H1 (cell line): ENCODE data around the gene MYO15A.

Experiments
- BACH1 ChIP-seq: IDR thresholded peaks from 2 replicates; pipeline ENCODE4 v1.6.1; 2012; ENCODE audit warnings: low read length, improper control_type of control experiment
- CHD1 ChIP-seq: IDR thresholded peaks from 2 replicates; pipeline ENCODE4 v1.6.1; 2012; ENCODE audit warnings: low read depth, low read length, improper control_type of control experiment
- CTCF ChIP-seq, 3 experiments: IDR thresholded peaks; 1 replicate in 2 of 3; 2 replicates in 1 of 3; pipeline versions ENCODE4 v1.5.1 to v1.6.1; 2011; ENCODE audit warnings: low read length in 3 of 3, mild to moderate bottlenecking in 3 of 3, inconsistent platforms in 2 of 3, low read depth in 1 of 3, moderate library complexity in 1 of 3; ENCODE audit not compliant: insufficient read depth in 1 of 3; ENCODE audit errors: control extremely low read depth in 1 of 3
- FOSL1 ChIP-seq: IDR thresholded peaks from 2 replicates; pipeline ENCODE4 v1.6.1; 2011; ENCODE audit warnings: mild to moderate bottlenecking, low read depth, low read length, moderate library complexity; ENCODE audit not compliant: insufficient read depth
- JUND ChIP-seq: IDR thresholded peaks from 2 replicates; pipeline ENCODE4 v1.6.1; 2011; ENCODE audit warnings: mild to moderate bottlenecking, improper control_type of control experiment, low read length
- POLR2A ChIP-seq, 2 experiments: IDR thresholded peaks; 1 replicate in 1 of 2; 2 replicates in 1 of 2; pipeline ENCODE4 v1.6.1; 2011; ENCODE audit warnings: low read depth in 2 of 2, low read length in 2 of 2, mild to moderate bottlenecking in 2 of 2; ENCODE audit errors: control extremely low read depth in 1 of 2
- POLR2AphosphoS5 ChIP-seq: IDR thresholded peaks from 2 replicates; pipeline ENCODE4 v1.6.1; 2011; ENCODE audit warnings: low read depth, low read length
- RAD21 ChIP-seq, 2 experiments: IDR thresholded peaks in 1 of 2; conservative IDR thresholded peaks in 1 of 2; 2 replicates each; pipeline ENCODE4 v1.6.1; 2011; ENCODE audit warnings: low read depth in 2 of 2, low read length in 2 of 2, improper control_type of control experiment in 1 of 2, inconsistent platforms in 1 of 2, mild to moderate bottlenecking in 1 of 2, moderate library complexity in 1 of 2
- SP2 ChIP-seq: IDR thresholded peaks from 2 replicates; pipeline ENCODE4 v1.6.1; 2012; ENCODE audit warnings: mild to moderate bottlenecking, low read length, inconsistent platforms
- TBP ChIP-seq: IDR thresholded peaks from 2 replicates; pipeline ENCODE4 v1.6.1; 2011; ENCODE audit warnings: low read depth, low read length, improper control_type of control experiment
- YY1 ChIP-seq: IDR thresholded peaks from 2 replicates; pipeline ENCODE4 v1.6.1; 2011; ENCODE audit warnings: low read depth, mild to moderate bottlenecking, low read length
- TF ChIP-seq, protein P1 (sequence below): IDR thresholded peaks from 2 replicates; pipeline ENCODE4 v1.6.1; 2011; ENCODE audit warnings: low read length, improper control_type of control experiment

DNA sequence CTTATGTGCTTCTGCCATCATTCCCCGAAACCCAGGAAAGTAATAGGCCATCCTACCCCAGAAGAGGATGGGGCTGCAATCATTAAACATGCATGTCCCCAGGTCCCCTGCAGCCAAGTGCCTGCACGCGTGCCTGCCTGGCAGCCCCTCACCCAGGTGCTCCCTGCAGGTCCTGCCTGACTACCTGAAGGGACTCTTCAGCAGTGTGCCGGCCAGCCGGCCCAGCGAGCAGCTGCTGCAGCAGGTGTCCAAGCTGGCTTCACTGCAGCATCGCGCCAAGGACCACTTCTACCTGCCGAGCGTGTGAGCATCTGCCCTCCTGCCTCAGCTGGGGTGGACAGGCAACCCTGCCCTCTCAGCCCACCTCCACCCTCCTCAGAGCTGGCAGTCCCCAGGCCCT, 58.9 kb downstream of the MYO15A start:
- TF ChIP-seq CTCF (IDR thresholded peaks at IDR 0.05; ENCODE audit: control extremely low read depth in 1 of 3, insufficient read depth in 1 of 3, low read depth in 1 of 3, low read length in 3 of 3): no peak
- no peak for TF ChIP-seq SP2
- no peak for TF ChIP-seq BACH1
- TF ChIP-seq, protein P1, sequence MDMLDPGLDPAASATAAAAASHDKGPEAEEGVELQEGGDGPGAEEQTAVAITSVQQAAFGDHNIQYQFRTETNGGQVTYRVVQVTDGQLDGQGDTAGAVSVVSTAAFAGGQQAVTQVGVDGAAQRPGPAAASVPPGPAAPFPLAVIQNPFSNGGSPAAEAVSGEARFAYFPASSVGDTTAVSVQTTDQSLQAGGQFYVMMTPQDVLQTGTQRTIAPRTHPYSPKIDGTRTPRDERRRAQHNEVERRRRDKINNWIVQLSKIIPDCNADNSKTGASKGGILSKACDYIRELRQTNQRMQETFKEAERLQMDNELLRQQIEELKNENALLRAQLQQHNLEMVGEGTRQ: no peak
- TF ChIP-seq POLR2A (IDR thresholded peaks at IDR 0.05; ENCODE audit: control extremely low read depth in 1 of 2, low read depth in 2 of 2, low read length in 2 of 2): no peak
- no peak for TF ChIP-seq CHD1
- TF ChIP-seq JUND: no peak
- TF ChIP-seq TBP: no peak
- no peak for TF ChIP-seq FOSL1
- TF ChIP-seq RAD21 (IDR thresholded peaks at IDR 0.05 in 1 of 2, conservative IDR thresholded peaks at IDR 0.05 in 1 of 2; ENCODE audit: low read depth in 2 of 2, low read length in 2 of 2): no peak
- no peak for TF ChIP-seq YY1
- TF ChIP-seq POLR2AphosphoS5: no peak
